Peyer's patch (tissue), 4 donors: ENCODE data around the gene MYOZ1. TPM values are rescaled to one million over a fixed set of nuclear protein-coding genes. Genes with fewer than 3 reads are reported as not detected.

Source experiments
- DNase-seq, 3 donors: peaks; one replicate each; pipeline ENCODE4 v3.0.0-alpha.2; 2017 to 2019
- H3K27ac ChIP-seq, 4 donors: fragments of 200-600 bp; sonication (generic); one replicate each; pipeline ENCODE4 v1.5.1; 2016 to 2019
- H3K27me3 ChIP-seq, 2 donors: fragments of 200-600 bp; sonication (generic); one replicate each; pipeline ENCODE4 v1.5.1; 2019
- H3K36me3 ChIP-seq, 3 donors: fragments of 200-600 bp; sonication (generic); one replicate each; pipeline ENCODE4 v1.5.1; 2016 to 2019
- H3K4me1 ChIP-seq, 4 donors: fragments of 200-600 bp; sonication (generic); one replicate each; pipeline ENCODE4 v1.5.1; 2016 to 2019
- H3K4me3 ChIP-seq, 4 donors: fragments of 200-600 bp; sonication (generic); 1 replicate in 3 of 4; 2 replicates in 1 of 4; pipeline ENCODE4 v1.5.1; 2016 to 2019; ENCODE audit warnings: mild to moderate bottlenecking in 1 of 4
- H3K9me3 ChIP-seq, 4 donors: fragments of 200-600 bp; sonication (generic); one replicate each; pipeline ENCODE4 v1.5.1; 2016 to 2019; ENCODE audit warnings: mild to moderate bottlenecking in 1 of 4
- CTCF ChIP-seq, 6 experiments: fragments of 450-650 bp in 4 of 6; fragments of 200-600 bp in 2 of 6; sonication (generic) in 1 of 6; IDR thresholded peaks; one replicate each; pipeline ENCODE4 v1.5.1; 2017 to 2019; ENCODE audit warnings: antibody characterized with exemption in 6 of 6, mild to moderate bottlenecking in 3 of 6, moderate library complexity in 1 of 6
- POLR2A ChIP-seq, 2 donors: fragments of 450-650 bp; IDR thresholded peaks; one replicate each; pipeline ENCODE4 v1.5.1; 2017; ENCODE audit warnings: antibody characterized with exemption in 2 of 2, mild to moderate bottlenecking in 2 of 2, moderate library complexity in 2 of 2
- total RNA-seq, 4 donors: library from RNA; depleted of rRNA; stranded (reverse); fragments of >200 nt; gene quantifications; one replicate each; pipeline ENCODE4 v1.1.0, GENCODE V29; 2016

MYOZ1 gene
- total RNA-seq, 4 donors from 2014 or later, result not detected

DNA sequence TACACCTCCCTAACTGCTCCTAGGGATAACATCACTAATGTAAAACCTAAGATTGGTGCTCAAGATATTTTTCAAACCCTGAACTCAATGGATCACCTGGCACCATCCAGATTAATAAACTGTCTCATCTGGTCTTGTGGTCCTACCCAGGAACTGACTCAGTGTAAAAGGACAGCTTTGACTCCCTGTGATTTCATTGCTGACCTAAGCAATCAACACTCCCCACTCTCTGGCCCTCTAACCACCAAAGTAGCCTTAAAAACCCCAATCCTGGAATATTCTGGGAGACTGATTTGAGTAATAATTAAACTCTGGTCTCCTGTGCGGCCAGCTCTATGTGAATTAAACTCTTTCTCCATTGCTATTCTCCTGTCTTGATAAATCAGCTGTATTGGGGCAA lies 43.9 kb downstream of the MYOZ1 start:
- DNase-seq, result no peak
- Histone ChIP-seq H3K36me3 (no peaks in the 10 kb centered on the region), H3K4me3 (no peak overlapping the region), H3K9me3 (no peaks in the 10 kb centered on the region), H3K27ac (no peak overlapping the region), H3K4me1 (peaks cover 0 to 21% (median 0%) of the 10 kb centered on the region in 4 donors), H3K27me3 (no peaks in the 10 kb centered on the region)
- TF ChIP-seq POLR2A (IDR thresholded peaks at IDR 0.05) (no peak), CTCF (IDR thresholded peaks at IDR 0.05) (no peak)

DNA sequence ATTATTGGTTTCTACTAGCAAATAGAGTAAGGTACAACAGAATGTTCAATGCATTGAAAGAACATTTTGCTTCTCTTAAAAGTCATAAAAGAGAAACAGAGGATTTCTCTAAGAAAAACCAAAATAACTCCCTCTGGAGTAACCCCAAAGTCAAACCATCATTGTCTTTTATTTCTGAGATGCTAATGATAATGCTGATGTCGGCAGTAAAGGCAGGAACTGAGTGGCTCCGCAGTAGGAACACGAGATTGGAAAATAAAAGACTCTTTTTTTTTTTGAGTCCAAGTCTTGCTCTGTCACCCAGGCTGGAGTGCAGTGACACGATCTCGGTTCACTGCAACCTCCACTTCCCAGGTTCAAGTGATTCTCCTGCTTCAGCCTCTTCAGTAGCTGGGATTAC lies 47.5 kb downstream of the MYOZ1 start:
- no peaks in the 10 kb centered on the region for H3K9me3 ChIP-seq
- TF ChIP-seq CTCF (IDR thresholded peaks at IDR 0.05) (no peak), POLR2A (IDR thresholded peaks at IDR 0.05) (no peak)
- no peak for DNase-seq
- no peaks in the 10 kb centered on the region for H3K36me3 ChIP-seq
- H3K27me3 ChIP-seq, result no peaks in the 10 kb centered on the region
- H3K27ac ChIP-seq, result no peak overlapping the region
- peaks cover 0 to 26% (median 0%) of the 10 kb centered on the region in 4 donors for H3K4me1 ChIP-seq
- H3K4me3 ChIP-seq, result no peak overlapping the region

DNA sequence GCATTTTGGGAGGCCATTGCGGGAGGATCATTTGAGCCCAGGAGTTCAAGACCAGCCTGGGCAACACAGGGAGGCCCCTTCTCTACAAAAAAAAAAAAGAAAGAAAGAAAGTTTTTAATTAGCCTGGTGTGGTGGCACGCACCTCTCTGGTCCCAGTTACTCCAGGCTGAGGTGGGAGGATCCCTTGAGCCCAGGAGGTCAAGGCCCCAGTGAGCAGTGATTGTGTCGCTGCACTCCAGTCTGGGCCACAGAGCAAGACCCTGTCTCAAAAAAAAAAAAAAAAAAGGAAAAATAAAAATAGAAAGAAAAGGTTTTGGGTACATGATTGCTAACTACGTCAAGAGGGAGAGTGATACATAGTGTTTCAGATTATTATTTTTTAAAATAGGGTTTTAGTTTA lies 48.2 kb downstream of the MYOZ1 start:
- Histone ChIP-seq H3K4me1 (peaks cover 0 to 27% (median 0%) of the 10 kb centered on the region in 4 donors), H3K27me3 (no peaks in the 10 kb centered on the region), H3K9me3 (no peaks in the 10 kb centered on the region), H3K4me3 (no peak overlapping the region), H3K27ac (peak overlapping the region in 2 of 4 donors; percentile 68 to 76), H3K36me3 (no peaks in the 10 kb centered on the region)
- no peak for DNase-seq
- no peak for TF ChIP-seq POLR2A (IDR thresholded peaks at IDR 0.05)
- TF ChIP-seq CTCF (IDR thresholded peaks at IDR 0.05), result no peak

- no peaks in the 10 kb centered on the region for H3K27me3 ChIP-seq
- peaks cover 0 to 31% (median 0%) of the 10 kb centered on the region in 4 donors for H3K4me1 ChIP-seq
- H3K4me3 ChIP-seq, result peak overlapping the region in 2 of 4 donors; percentile 11 to 15
- H3K27ac ChIP-seq, result peak overlapping the region in 3 of 4 donors; percentile 66 to 81 (median 68)
- H3K9me3 ChIP-seq, result no peaks in the 10 kb centered on the region
- TF ChIP-seq POLR2A (IDR thresholded peaks at IDR 0.05), result peak in 1 of 2 donors; percentile 45
- TF ChIP-seq CTCF (IDR thresholded peaks at IDR 0.05), result peak in 3 of 6 experiments; percentile 34 to 47 (median 43)
- peak; percentile 39 to 89 (median 72) for DNase-seq
- no peaks in the 10 kb centered on the region for H3K36me3 ChIP-seq
Observed at GRCh38 chr10:73591935-73592699, 49.2 kb downstream of the MYOZ1 start.

DNA sequence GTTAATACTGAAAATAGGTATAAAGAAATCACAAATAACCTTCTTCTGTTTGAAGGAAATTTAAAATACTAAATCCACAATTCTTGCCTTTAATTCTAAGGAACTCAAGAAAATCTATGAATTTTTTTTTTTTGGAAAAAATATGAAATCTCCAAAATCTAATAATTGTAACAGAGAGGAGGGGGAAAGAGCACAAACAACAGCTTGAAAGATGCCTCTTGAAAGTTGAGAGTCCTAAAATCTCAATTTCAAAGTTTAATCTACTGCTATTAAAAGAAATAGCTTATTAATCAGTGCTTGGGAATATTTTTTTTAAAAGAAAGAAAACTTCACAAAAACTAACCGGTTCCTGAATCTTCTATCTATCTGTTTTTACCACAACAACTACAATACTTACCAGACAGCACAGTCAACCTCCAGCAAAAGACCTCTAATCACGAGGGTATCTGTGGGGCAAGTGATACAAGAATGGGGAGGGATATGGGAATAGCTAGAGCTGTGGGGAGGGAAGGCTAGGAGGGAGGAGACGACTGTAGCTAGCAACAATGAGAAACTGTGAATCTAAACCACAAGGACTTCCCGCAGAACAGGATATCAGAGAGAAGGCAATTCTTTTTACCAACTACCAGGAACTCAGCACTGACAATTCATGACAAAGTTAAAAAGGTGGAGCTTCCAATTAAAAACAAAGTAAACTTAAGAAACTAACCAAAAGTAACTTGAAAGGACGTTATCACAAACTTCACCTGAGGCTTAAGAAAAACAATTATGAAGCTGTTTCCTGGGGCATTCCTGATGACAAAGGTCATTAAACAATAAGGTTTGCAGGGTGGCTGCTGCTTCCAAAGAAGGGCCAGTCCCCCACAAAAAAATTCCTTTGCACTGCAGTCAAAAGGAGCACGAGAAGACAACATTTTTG lies 50.1 kb downstream of the MYOZ1 start, which contains the start of gene USP54:
USP54 (minus strand) TSS at position 462 of the 919 bp plus-strand sequence. CDS start 15,684 bp downstream, outside the sequence.
- peaks cover 0 to 38% (median 0%) of the 10 kb centered on the region in 4 donors for H3K4me1 ChIP-seq

More for the DNA sequence above, 50.1 kb downstream of the MYOZ1 start, which contains the start of gene USP54:
- peak within 1 kb of the TSS in 2 of 4 donors; percentile 11 to 15 for H3K4me3 ChIP-seq
- H3K27me3 ChIP-seq, result no peaks in the 10 kb centered on the region
- H3K36me3 ChIP-seq, result no peaks in the 10 kb centered on the region
- H3K9me3 ChIP-seq, result no peaks in the 10 kb centered on the region
- no peak for TF ChIP-seq POLR2A (IDR thresholded peaks at IDR 0.05)
- TF ChIP-seq CTCF (IDR thresholded peaks at IDR 0.05), result no peak
- H3K27ac ChIP-seq, result peak within 1 kb of the TSS in 3 of 4 donors; percentile 66 to 81 (median 68)
- DNase-seq, result no peak
